ENCODE measurements around the gene UBTD1.

The UBTD1 gene

GRCh38 chr10:97481071-97481470 is 17.7 kb upstream of the UBTD1 start:
- no peaks in the 10 kb centered on the region for H3K27me3 ChIP-seq (ENCODE audit: low read length)
- no peak overlapping the region for H2AFZ ChIP-seq (ENCODE audit: low read depth, low read length, severe bottlenecking)
- H3K27ac ChIP-seq (ENCODE audit: low read depth, low read length) = no peak overlapping the region
- no peaks in the 10 kb centered on the region for H3K9me2 ChIP-seq (replicated peaks; ENCODE audit: insufficient read depth, low read length)
- peaks cover 5% of the 10 kb centered on the region; the same call in 1 of the 2 replicates for H3K36me3 ChIP-seq (ENCODE audit: low read length)
- H3K9ac ChIP-seq (ENCODE audit: low read length) = no peak overlapping the region
- H4K20me1 ChIP-seq (ENCODE audit: low read depth, low read length) = 0 out of 2 replicates have a peak, but pooled peaks cover 7% of the 10 kb centered on the region
- H3K9me3 ChIP-seq (ENCODE audit: insufficient read depth, low read length) = no peaks in the 10 kb centered on the region
- H3K79me2 ChIP-seq (ENCODE audit: insufficient read depth, low read length) = peaks cover 17% of the 10 kb centered on the region
- H3F3A ChIP-seq (ENCODE audit: insufficient read depth) = no peaks in the 10 kb centered on the region
- TF ChIP-seq CTCF (IDR thresholded peaks at IDR 0.05; ENCODE audit: insufficient read depth, low read length, poor library complexity, severe bottlenecking) (no peak), EZH2phosphoT487 (conservative IDR thresholded peaks at IDR 0.05; ENCODE audit: low read length) (no peak)
- H3K4me3 ChIP-seq (ENCODE audit: insufficient read depth, low read length, poor library complexity, severe bottlenecking) = no peak overlapping the region
- H3K4me2 ChIP-seq (ENCODE audit: low read depth, low read length, poor library complexity, severe bottlenecking) = no peak overlapping the region

- Histone ChIP-seq H3K9me3 (ENCODE audit: insufficient read depth, low read length) (no peaks in the 10 kb centered on the region), H3K27me3 (ENCODE audit: low read length) (no peaks in the 10 kb centered on the region), H3K27ac (ENCODE audit: low read depth, low read length) (no peak overlapping the region), H3K9ac (ENCODE audit: low read length) (no peak overlapping the region), H4K20me1 (ENCODE audit: low read depth, low read length) (0 out of 2 replicates have a peak, but pooled peaks cover 9% of the 10 kb centered on the region), H3K4me2 (ENCODE audit: low read depth, low read length, poor library complexity, severe bottlenecking) (no peak overlapping the region), H3K9me2 (replicated peaks; ENCODE audit: insufficient read depth, low read length) (no peaks in the 10 kb centered on the region), H3F3A (ENCODE audit: insufficient read depth) (no peaks in the 10 kb centered on the region), H2AFZ (ENCODE audit: low read depth, low read length, severe bottlenecking) (no peak overlapping the region), H3K4me3 (ENCODE audit: insufficient read depth, low read length, poor library complexity, severe bottlenecking) (no peak overlapping the region), H3K79me2 (ENCODE audit: insufficient read depth, low read length) (peaks cover 27% of the 10 kb centered on the region), H3K36me3 (ENCODE audit: low read length) (peaks cover 2% of the 10 kb centered on the region; the same call in 1 of the 2 replicates)
- TF ChIP-seq EZH2phosphoT487 (conservative IDR thresholded peaks at IDR 0.05; ENCODE audit: low read length) (no peak), CTCF (IDR thresholded peaks at IDR 0.05; ENCODE audit: insufficient read depth, low read length, poor library complexity, severe bottlenecking) (no peak)
These were observed 16.3 kb upstream of the UBTD1 start for GRCh38 chr10:97482381-97482780.

GRCh38 chr10:97483506-97483905 is 15.2 kb upstream of the UBTD1 start:
- peaks cover 38% of the 10 kb centered on the region for H3K79me2 ChIP-seq (ENCODE audit: insufficient read depth, low read length)
- TF ChIP-seq EZH2phosphoT487 (conservative IDR thresholded peaks at IDR 0.05; ENCODE audit: low read length) = no peak
- no peak for TF ChIP-seq CTCF (IDR thresholded peaks at IDR 0.05; ENCODE audit: insufficient read depth, low read length, poor library complexity, severe bottlenecking)
- H3F3A ChIP-seq (ENCODE audit: insufficient read depth) = no peaks in the 10 kb centered on the region
- H3K27ac ChIP-seq (ENCODE audit: low read depth, low read length) = no peak overlapping the region
- H3K9me2 ChIP-seq (replicated peaks; ENCODE audit: insufficient read depth, low read length) = no peaks in the 10 kb centered on the region
- no peak overlapping the region for H3K4me3 ChIP-seq (ENCODE audit: insufficient read depth, low read length, poor library complexity, severe bottlenecking)
- no peaks in the 10 kb centered on the region for H3K27me3 ChIP-seq (ENCODE audit: low read length)
- H3K36me3 ChIP-seq (ENCODE audit: low read length) = peaks cover 2% of the 10 kb centered on the region; the same call in 1 of the 2 replicates
- H3K9me3 ChIP-seq (ENCODE audit: insufficient read depth, low read length) = no peaks in the 10 kb centered on the region
- H3K9ac ChIP-seq (ENCODE audit: low read length) = no peak overlapping the region
- no peak overlapping the region for H3K4me2 ChIP-seq (ENCODE audit: low read depth, low read length, poor library complexity, severe bottlenecking)
- no peak overlapping the region for H2AFZ ChIP-seq (ENCODE audit: low read depth, low read length, severe bottlenecking)
- peaks cover 14% of the 10 kb centered on the region; the same call in 1 of the 2 replicates for H4K20me1 ChIP-seq (ENCODE audit: low read depth, low read length)

Measured in SU-DHL-6 (cell line).